Endothelial cell of umbilical vein (primary cell): Measurements from ENCODE around the gene CTTNBP2NL. TPM values are rescaled to one million over a fixed set of nuclear protein-coding genes. Genes with fewer than 3 reads are reported as not detected.

Experiments used
- BruUV-seq: library from RNA; stranded (reverse); fragments of 400-500 nt; replicated peaks from 2 replicates; lab custom pipeline; 2021; lab: Mats Ljungman, UMichigan
- CTCF ChIA-PET: fragments of 300-600, 350-600 bp; sonication (Branson Sonifier 250); formaldehyde crosslinking; loops from one replicate; lab custom pipeline; 2021; ENCODE audit warnings: antibody characterized with exemption, inconsistent platforms; lab: Charles Lee
- POLR2A ChIA-PET: fragments of 300-600, 350-600 bp; sonication (Branson Sonifier 250); formaldehyde crosslinking; loops from one replicate; lab custom pipeline; 2021; ENCODE audit warnings: antibody characterized with exemption, inconsistent platforms; lab: Charles Lee
- DNase-seq: peaks from one replicate; pipeline ENCODE4 v3.0.0-alpha.2; 2011; ENCODE audit warnings: low read depth, low spot score
- FAIRE-seq: peaks from 2 replicates; lab custom pipeline; 2011; peaks lifted over from hg19 to GRCh38; lab: Jason Lieb, UNC
- H2AFZ ChIP-seq: 2 replicates; pipeline ENCODE4 v1.6.0; 2012; ENCODE audit warnings: low read depth, low read length, control low read depth, inconsistent platforms
- H3K27ac ChIP-seq: 2 replicates; pipeline ENCODE4 v1.5.1; 2011; ENCODE audit warnings: low read depth, mild to moderate bottlenecking, control low read depth, low read length, moderate library complexity; ENCODE audit not compliant: insufficient read depth
- H3K27me3 ChIP-seq, 2 experiments: 2 replicates each; pipeline versions ENCODE4 v1.6.0 to v1.6.1; 2011; ENCODE audit warnings: low read length in 2 of 2, mixed read lengths in 1 of 2; ENCODE audit not compliant: control insufficient read depth in 2 of 2, insufficient read depth in 2 of 2
- H3K36me3 ChIP-seq, 2 experiments: 2 replicates in 1 of 2; 3 replicates in 1 of 2; pipeline ENCODE4 v1.5.1; 2011; ENCODE audit warnings: low read length in 2 of 2, mild to moderate bottlenecking in 1 of 2, moderate library complexity in 1 of 2; ENCODE audit not compliant: control insufficient read depth in 2 of 2, insufficient read depth in 2 of 2; ENCODE audit errors: extremely low read depth in 1 of 2
- H3K4me1 ChIP-seq: 3 replicates; pipeline ENCODE4 v1.5.1; 2011; ENCODE audit warnings: mild to moderate bottlenecking, low read length; ENCODE audit not compliant: control insufficient read depth, insufficient read depth; ENCODE audit errors: extremely low read depth
- H3K4me2 ChIP-seq: 2 replicates; pipeline ENCODE4 v1.6.1; 2011; ENCODE audit warnings: low read length, control low read depth, mixed read lengths; ENCODE audit not compliant: insufficient read depth
- H3K4me3 ChIP-seq, 3 experiments: fragments of 200-600 bp in 1 of 3; sonication (generic), shearing (Covaris generic) in 1 of 3; replicated peaks in 1 of 3; 2 replicates each; pipeline ENCODE4 v1.5.1; 2011 to 2016; ENCODE audit warnings: control low read depth in 3 of 3, low read length in 3 of 3, mild to moderate bottlenecking in 2 of 3, inconsistent platforms in 1 of 3, low read depth in 1 of 3, moderate library complexity in 1 of 3; ENCODE audit not compliant: insufficient read depth in 1 of 3
- H3K79me2 ChIP-seq: 2 replicates; pipeline ENCODE4 v1.6.0; 2012; ENCODE audit warnings: low read length, inconsistent platforms; ENCODE audit not compliant: control insufficient read depth, insufficient read depth
- H3K9ac ChIP-seq: replicated peaks from 2 replicates; pipeline ENCODE3; 2011; ENCODE audit warnings: low read length, control low read depth; ENCODE audit not compliant: insufficient read depth; ENCODE audit errors: extremely low read depth
- H3K9me1 ChIP-seq: replicated peaks from 3 replicates; pipeline ENCODE4 v1.6.0; 2011; ENCODE audit warnings: mild to moderate bottlenecking, low read length; ENCODE audit not compliant: control insufficient read depth, insufficient read depth; ENCODE audit errors: extremely low read depth
- H3K9me3 ChIP-seq: replicated peaks from 2 replicates; pipeline ENCODE4 v1.5.1; 2012; ENCODE audit warnings: low read length, inconsistent platforms; ENCODE audit not compliant: control insufficient read depth, insufficient read depth
- H4K20me1 ChIP-seq: replicated peaks from 2 replicates; pipeline ENCODE3; 2011; ENCODE audit warnings: mild to moderate bottlenecking, low read length; ENCODE audit not compliant: control insufficient read depth, insufficient read depth; ENCODE audit errors: extremely low read depth
- CTCF ChIP-seq, 2 donors: IDR thresholded peaks; 1 replicate in 1 of 2; 2 replicates in 1 of 2; pipeline ENCODE4 v1.5.1; 2011; ENCODE audit warnings: low read length in 2 of 2, mild to moderate bottlenecking in 2 of 2, moderate library complexity in 2 of 2, control low read depth in 1 of 2, inconsistent platforms in 1 of 2, low read depth in 1 of 2; ENCODE audit not compliant: insufficient read depth in 1 of 2; ENCODE audit errors: extremely low read depth in 1 of 2
- EZH2 ChIP-seq: IDR thresholded peaks from 2 replicates; pipeline ENCODE4 v1.6.1; 2012; ENCODE audit warnings: borderline replicate concordance, low read depth, mild to moderate bottlenecking, moderate library complexity, low read length, inconsistent platforms; ENCODE audit not compliant: severe bottlenecking
- FOS ChIP-seq: IDR thresholded peaks from 2 replicates; pipeline ENCODE4 v1.6.1; 2011; ENCODE audit warnings: mild to moderate bottlenecking, low read length, moderate library complexity, borderline replicate concordance; ENCODE audit not compliant: insufficient read depth
- GATA2 ChIP-seq: IDR thresholded peaks from 2 replicates; pipeline ENCODE4 v1.7.0; 2011; ENCODE audit warnings: low read depth, mild to moderate bottlenecking, moderate library complexity, mixed read lengths, low read length; ENCODE audit not compliant: insufficient read length, insufficient read depth
- JUN ChIP-seq: IDR thresholded peaks from 2 replicates; pipeline ENCODE4 v1.6.1; 2011; ENCODE audit warnings: borderline replicate concordance, low read depth; ENCODE audit not compliant: insufficient read length, insufficient read depth
- MAX ChIP-seq: IDR thresholded peaks from 2 replicates; pipeline ENCODE4 v1.6.1; 2011; ENCODE audit not compliant: insufficient read depth, insufficient read length
- MYC ChIP-seq: IDR thresholded peaks from one replicate; pipeline ENCODE4 v1.6.1; 2011; ENCODE audit warnings: mild to moderate bottlenecking, low read depth, low read length
- POLR2A ChIP-seq: IDR thresholded peaks from 2 replicates; pipeline ENCODE4 v1.6.1; 2012; ENCODE audit warnings: low read depth, mild to moderate bottlenecking, control low read depth, low read length
- POLR2AphosphoS5 ChIP-seq: IDR thresholded peaks from 2 replicates; pipeline ENCODE4 v1.6.1; 2012; ENCODE audit warnings: low read depth, mild to moderate bottlenecking, control low read depth, low read length, moderate library complexity; ENCODE audit not compliant: insufficient read depth
- dilution Hi-C: fragments of 300-500 bp; cut with MboI; formaldehyde crosslinking; loops from one replicate; pipeline ENCODE4 v1.15.0; 2019; ENCODE audit warnings: low sequenced_read_pairs; ENCODE audit not compliant: extremely low pct_ligation_motif_present
- intact Hi-C: fragments of 100-400 bp; cut with micrococcal nuclease; formaldehyde crosslinking; loops from one replicate; pipeline ENCODE4 v1.10.0; 2022
- polyA plus RNA-seq, 4 experiments: library from polyadenylated mRNA; depleted of rRNA in 3 of 4; stranded (reverse) in 3 of 4; unstranded in 1 of 4; fragments of >200 nt; gene quantifications; 2 replicates each; pipeline versions ENCODE4 v1.2.1 to v1.2.3, GENCODE V29; 2011 to 2012; ENCODE audit warnings: missing spikeins in 1 of 4
- total RNA-seq: library from RNA; stranded (reverse); gene quantifications from 2 replicates; pipeline ENCODE4 v1.2.3, GENCODE V29; 2021

CTTNBP2NL gene
- total and polyA plus RNA-seq, 2 donors (not counting 3 experiments of a cell fraction or from before 2014, with no cell fraction given) = 21.5 to 94.4 TPM

- Histone ChIP-seq H3K4me1 (no peaks in the 10 kb centered on the region), H3K4me3 (no peak overlapping the region), H3K36me3 (peaks cover 13 to 34% of the 10 kb centered on the region in 2 experiments), H3K9ac (no peak overlapping the region), H4K20me1 (peaks cover 3% of the 10 kb centered on the region), H2AFZ (no peak overlapping the region), H3K4me2 (no peak overlapping the region), H3K27ac (no peak overlapping the region), H3K27me3 (no peaks in the 10 kb centered on the region), H3K9me1 (no peaks in the 10 kb centered on the region), H3K9me3 (no peaks in the 10 kb centered on the region), H3K79me2 (peaks cover 69% of the 10 kb centered on the region)
- no peak for FAIRE-seq
- BruUV-seq = no TSS peak
- DNase-seq = no peak
- ChIA-PET CTCF (interaction anchor here (0.5 to 1.5 kb wide), 3 partner anchors 9 to 11 kb away, joined by 3 to 6 read pairs (median 5); no protein-coding TSS in a partner anchor), POLR2A (no interaction called here)
- dilution Hi-C loops = no loop called here
- intact Hi-C loops = no loop called here
- no peak for TF ChIP-seq POLR2AphosphoS5
- TF ChIP-seq EZH2 = no peak
- TF ChIP-seq JUN = no peak
- TF ChIP-seq FOS = no peak
- TF ChIP-seq MAX = no peak
- TF ChIP-seq POLR2A = no peak
- TF ChIP-seq CTCF (IDR thresholded peaks at IDR 0.05; ENCODE audit: extremely low read depth in 1 of 2, insufficient read depth in 1 of 2, low read depth in 1 of 2, low read length in 2 of 2) = no peak
- no peak for TF ChIP-seq MYC
- TF ChIP-seq GATA2 = no peak
Observed at GRCh38 chr1:112418099-112418892, 22.3 kb downstream of the CTTNBP2NL start.
